HG02678 (cell line): ENCODE data around the gene RPL41.
"Not testable (repeated sequence)": the region's sequence is repeated elsewhere in the genome, so short reads cannot be mapped to it uniquely, and the experiment has no call there.

Experiments
- ATAC-seq: cut with Tn5 transposase; IDR thresholded peaks from one replicate; pipeline ENCODE4 v1.9.1; 2021; ENCODE audit warnings: mild to moderate bottlenecking, moderate library complexity; ENCODE audit not compliant: unreplicated experiment

RPL41 gene

GRCh38 chr12:56153678-56154065, 37.2 kb downstream of the RPL41 start:
- ATAC-seq: no peak

GRCh38 chr12:56154246-56154771, 37.9 kb downstream of the RPL41 start:
- no peak for ATAC-seq

GRCh38 chr12:56154818-56155217, 38.4 kb downstream of the RPL41 start:
- no peak for ATAC-seq

- ATAC-seq: no peak
Observed at GRCh38 chr12:56155256-56155845, 38.9 kb downstream of the RPL41 start.

- ATAC-seq: not testable (repeated sequence)
Observed at GRCh38 chr12:56156464-56157200, 40.2 kb downstream of the RPL41 start.

- peak; percentile 34 for ATAC-seq
Observed at GRCh38 chr12:56157201-56158028, 41.0 kb downstream of the RPL41 start.

- ATAC-seq: peak; percentile 88
Observed at GRCh38 chr12:56158029-56158925, 41.8 kb downstream of the RPL41 start, which contains the start of gene MYL6. Gene MYL6, plus strand, starts transcription at chr12:56158359. Its CDS starts 43 bp downstream, at chr12:56158402.

GRCh38 chr12:56158926-56159461, 42.6 kb downstream of the RPL41 start:
- ATAC-seq: no peak

- no peak for ATAC-seq
Observed at GRCh38 chr12:56159482-56160192, 43.2 kb downstream of the RPL41 start.

GRCh38 chr12:56160193-56160763, 43.8 kb downstream of the RPL41 start:
- ATAC-seq: no peak

GRCh38 chr12:56160894-56161689, 44.7 kb downstream of the RPL41 start:
- ATAC-seq: no peak

GRCh38 chr12:56161690-56162351, 45.4 kb downstream of the RPL41 start:
- ATAC-seq: no peak

GRCh38 chr12:56162468-56163290, 46.2 kb downstream of the RPL41 start:
- no peak for ATAC-seq

- ATAC-seq: no peak
Observed at GRCh38 chr12:56163533-56164344, 47.3 kb downstream of the RPL41 start.

GRCh38 chr12:56164345-56164729, 47.9 kb downstream of the RPL41 start:
- ATAC-seq: no peak

GRCh38 chr12:56165369-56165768, 48.9 kb downstream of the RPL41 start:
- no peak for ATAC-seq
